Colonic mucosa (tissue), 4 donors: ENCODE data around the gene EYS. TPM values are rescaled to one million over a fixed set of nuclear protein-coding genes. Genes with fewer than 3 reads are reported as not detected.
"Not testable (repeated sequence)": the region's sequence is repeated elsewhere in the genome, so short reads cannot be mapped to it uniquely, and the experiment has no call there.

Experiments used
- DNase-seq: peaks from one replicate; pipeline ENCODE4 v3.0.0-alpha.2; 2020
- H3K27ac ChIP-seq: fragments of 200-600 bp; one replicate; pipeline ENCODE4 v1.8.0; 2021
- H3K27me3 ChIP-seq: fragments of 200-600 bp; one replicate; pipeline ENCODE4 v1.8.0; 2021
- H3K36me3 ChIP-seq: fragments of 200-600 bp; one replicate; pipeline ENCODE4 v1.8.0; 2021
- H3K4me1 ChIP-seq: fragments of 200-600 bp; one replicate; pipeline ENCODE4 v1.8.0; 2021; ENCODE audit warnings: mild to moderate bottlenecking
- H3K4me3 ChIP-seq: fragments of 200-600 bp; one replicate; pipeline ENCODE4 v1.8.0; 2021
- H3K9ac ChIP-seq, 2 donors: one replicate each; pipeline ENCODE4 v1.7.0; 2013; ENCODE audit warnings: control low read depth in 2 of 2, low read depth in 2 of 2, low read length in 2 of 2
- H3K9me3 ChIP-seq: fragments of 200-600 bp; one replicate; pipeline ENCODE4 v1.8.0; 2021
- intact Hi-C: fragments of 100-400 bp; cut with DNase I; formaldehyde crosslinking; loops from one replicate; pipeline ENCODE4 v1.14.1; 2022
- total RNA-seq, 2 donors: library from RNA; stranded (reverse); fragmentation: NEBNext Ultra II Directional in 1 of 2; extraction: Animal tissue kit (Norgen Biotek cat#: 25700) in 1 of 2; gene quantifications; one replicate each; pipeline ENCODE4 v1.2.1, GENCODE V29; 2021
- TF ChIP-seq, protein P1 (sequence below): fragments of 200-600 bp; IDR thresholded peaks from one replicate; pipeline ENCODE4 v1.8.0; 2022; ENCODE audit warnings: antibody characterized with exemption, mild to moderate bottlenecking
- donor health status: healthy.
- donor health status: DM: no; HTN: no; CAD: no.
- donor health status: DM: no; HTN: no; CAD: no.

EYS gene
- total RNA-seq, 2 donors from 2014 or later, result 0.64 to 0.82 TPM

DNA sequence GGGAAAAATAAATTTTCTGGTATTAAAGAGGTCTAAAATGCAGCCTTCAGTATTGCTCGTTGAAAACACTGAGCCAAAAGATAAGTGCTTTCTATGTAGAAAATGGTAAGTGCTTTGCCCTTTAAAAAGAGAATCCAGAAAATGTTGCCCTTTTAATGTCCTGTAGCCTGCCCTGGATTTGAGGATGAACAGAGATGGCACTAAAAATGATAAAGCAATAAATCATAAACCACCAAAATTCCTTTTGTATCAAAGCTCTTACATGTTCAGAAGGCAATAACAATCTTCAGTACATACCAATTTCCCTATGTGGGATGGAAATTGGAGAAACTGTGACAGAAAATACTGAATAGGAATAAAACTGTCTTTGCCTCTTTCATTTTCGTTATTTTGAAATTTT, 1665.7 kb downstream of the EYS start:
- H3K9me3 ChIP-seq, result no peaks in the 10 kb centered on the region
- TF ChIP-seq, protein P1, sequence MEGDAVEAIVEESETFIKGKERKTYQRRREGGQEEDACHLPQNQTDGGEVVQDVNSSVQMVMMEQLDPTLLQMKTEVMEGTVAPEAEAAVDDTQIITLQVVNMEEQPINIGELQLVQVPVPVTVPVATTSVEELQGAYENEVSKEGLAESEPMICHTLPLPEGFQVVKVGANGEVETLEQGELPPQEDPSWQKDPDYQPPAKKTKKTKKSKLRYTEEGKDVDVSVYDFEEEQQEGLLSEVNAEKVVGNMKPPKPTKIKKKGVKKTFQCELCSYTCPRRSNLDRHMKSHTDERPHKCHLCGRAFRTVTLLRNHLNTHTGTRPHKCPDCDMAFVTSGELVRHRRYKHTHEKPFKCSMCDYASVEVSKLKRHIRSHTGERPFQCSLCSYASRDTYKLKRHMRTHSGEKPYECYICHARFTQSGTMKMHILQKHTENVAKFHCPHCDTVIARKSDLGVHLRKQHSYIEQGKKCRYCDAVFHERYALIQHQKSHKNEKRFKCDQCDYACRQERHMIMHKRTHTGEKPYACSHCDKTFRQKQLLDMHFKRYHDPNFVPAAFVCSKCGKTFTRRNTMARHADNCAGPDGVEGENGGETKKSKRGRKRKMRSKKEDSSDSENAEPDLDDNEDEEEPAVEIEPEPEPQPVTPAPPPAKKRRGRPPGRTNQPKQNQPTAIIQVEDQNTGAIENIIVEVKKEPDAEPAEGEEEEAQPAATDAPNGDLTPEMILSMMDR, result no peak
- H3K27me3 ChIP-seq, result no peaks in the 10 kb centered on the region
- no peak overlapping the region for H3K9ac ChIP-seq
- no peak for DNase-seq
- no peak overlapping the region for H3K27ac ChIP-seq
- no peaks in the 10 kb centered on the region for H3K4me1 ChIP-seq
- intact Hi-C loops, result no loop called here
- H3K4me3 ChIP-seq, result no peak overlapping the region
- no peaks in the 10 kb centered on the region for H3K36me3 ChIP-seq

DNA sequence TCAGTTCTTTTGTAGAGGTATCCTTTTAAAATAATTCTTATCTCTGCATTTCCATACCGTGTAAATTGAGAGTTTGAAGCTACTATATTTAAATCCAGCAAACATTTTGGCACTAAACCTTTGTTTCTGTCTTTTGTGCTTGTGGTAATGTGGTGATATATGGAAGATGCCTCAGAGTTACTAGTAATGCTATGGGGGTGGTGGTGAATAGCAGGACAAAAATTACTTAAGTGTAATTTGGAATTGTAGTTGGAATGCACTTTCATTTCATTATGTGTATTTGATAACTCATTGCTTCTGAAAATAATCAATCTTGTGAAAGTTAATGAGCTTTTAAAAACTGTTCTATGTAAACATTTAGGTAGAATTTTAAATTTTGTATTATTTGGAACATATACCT, 1666.9 kb downstream of the EYS start:
- no peak overlapping the region for H3K9ac ChIP-seq
- no peaks in the 10 kb centered on the region for H3K4me1 ChIP-seq
- intact Hi-C loops, result no loop called here
- no peak overlapping the region for H3K4me3 ChIP-seq
- no peaks in the 10 kb centered on the region for H3K27me3 ChIP-seq
- no peak overlapping the region for H3K27ac ChIP-seq
- no peak for DNase-seq
- no peaks in the 10 kb centered on the region for H3K9me3 ChIP-seq
- TF ChIP-seq, protein P1, result no peak
- no peaks in the 10 kb centered on the region for H3K36me3 ChIP-seq

- no peaks in the 10 kb centered on the region for H3K4me1 ChIP-seq
- no peak overlapping the region for H3K27ac ChIP-seq
- TF ChIP-seq, protein P1, result no peak
- H3K9me3 ChIP-seq, result no peaks in the 10 kb centered on the region
- no peak for DNase-seq
- no peaks in the 10 kb centered on the region for H3K27me3 ChIP-seq
- no peak overlapping the region for H3K4me3 ChIP-seq
- no peak overlapping the region for H3K9ac ChIP-seq
- intact Hi-C loops, result no loop called here
- H3K36me3 ChIP-seq, result no peaks in the 10 kb centered on the region
These were observed 1669.6 kb downstream of the EYS start for GRCh38 chr6:64037427-64037826.

DNA sequence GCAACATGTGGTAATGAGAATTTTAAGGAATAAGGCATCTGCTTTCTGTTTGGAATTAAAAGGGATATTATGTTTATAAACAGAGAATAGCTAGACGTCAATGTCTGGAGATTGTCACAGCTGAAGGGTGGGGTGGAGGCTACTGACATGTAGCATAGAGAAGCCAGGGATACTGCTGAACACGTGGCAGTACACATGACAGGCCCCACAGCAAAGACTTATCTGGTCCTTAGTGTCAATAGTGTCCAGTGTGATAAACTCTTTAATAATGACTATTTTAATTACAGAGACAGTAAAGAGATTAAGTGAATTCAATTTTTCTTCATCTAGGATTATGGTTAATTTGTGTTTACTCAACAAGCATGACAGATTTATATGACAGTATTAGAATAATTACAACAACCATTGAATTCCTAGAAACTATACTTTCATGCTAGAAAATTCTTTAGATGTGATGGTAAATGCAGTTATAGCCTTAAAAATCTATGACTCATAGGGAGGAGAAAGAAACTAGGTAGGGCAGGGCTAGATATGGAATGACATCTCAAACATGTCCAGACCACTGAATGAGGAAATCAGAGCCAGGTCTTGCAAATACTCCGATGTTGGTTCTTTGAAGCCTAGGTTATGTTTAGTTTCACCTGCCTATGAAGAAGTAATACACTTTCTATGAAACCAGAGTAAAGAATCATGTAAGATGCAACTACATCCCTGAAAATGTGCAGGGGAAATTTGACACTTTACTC, 1671.9 kb downstream of the EYS start:
- Histone ChIP-seq H3K4me3 (no peak overlapping the region), H3K9me3 (no peaks in the 10 kb centered on the region), H3K4me1 (no peaks in the 10 kb centered on the region), H3K27me3 (no peaks in the 10 kb centered on the region), H3K27ac (no peak overlapping the region), H3K36me3 (no peaks in the 10 kb centered on the region), H3K9ac (no peak overlapping the region)
- TF ChIP-seq, protein P1, result no peak
- DNase-seq, result no peak
- intact Hi-C loops, result no loop called here

DNA sequence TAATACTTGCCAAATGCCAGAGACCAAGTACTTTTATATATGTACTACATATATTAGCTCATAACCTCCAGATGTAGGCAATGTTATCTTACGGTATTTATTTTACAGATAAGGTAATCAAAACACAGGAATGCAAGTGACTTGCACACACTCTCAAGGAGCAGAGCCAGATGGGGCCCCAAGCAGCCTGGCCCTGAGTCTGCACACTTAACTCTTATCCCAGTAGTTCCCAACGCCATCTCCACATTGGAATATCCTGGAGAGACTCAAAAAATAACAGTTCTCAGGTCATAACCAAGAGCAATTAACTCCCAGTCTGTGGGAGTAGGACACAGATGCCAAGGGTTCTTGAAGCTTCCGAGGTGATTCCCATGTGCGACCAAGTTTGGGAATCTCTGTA, 1672.7 kb downstream of the EYS start:
- H3K36me3 ChIP-seq, result no peaks in the 10 kb centered on the region
- H3K27ac ChIP-seq, result no peak overlapping the region
- no peaks in the 10 kb centered on the region for H3K4me1 ChIP-seq
- TF ChIP-seq, protein P1, result no peak
- H3K4me3 ChIP-seq, result no peak overlapping the region
- no peaks in the 10 kb centered on the region for H3K27me3 ChIP-seq
- no peak for DNase-seq
- intact Hi-C loops, result no loop called here
- no peaks in the 10 kb centered on the region for H3K9me3 ChIP-seq
- H3K9ac ChIP-seq, result no peak overlapping the region

DNA sequence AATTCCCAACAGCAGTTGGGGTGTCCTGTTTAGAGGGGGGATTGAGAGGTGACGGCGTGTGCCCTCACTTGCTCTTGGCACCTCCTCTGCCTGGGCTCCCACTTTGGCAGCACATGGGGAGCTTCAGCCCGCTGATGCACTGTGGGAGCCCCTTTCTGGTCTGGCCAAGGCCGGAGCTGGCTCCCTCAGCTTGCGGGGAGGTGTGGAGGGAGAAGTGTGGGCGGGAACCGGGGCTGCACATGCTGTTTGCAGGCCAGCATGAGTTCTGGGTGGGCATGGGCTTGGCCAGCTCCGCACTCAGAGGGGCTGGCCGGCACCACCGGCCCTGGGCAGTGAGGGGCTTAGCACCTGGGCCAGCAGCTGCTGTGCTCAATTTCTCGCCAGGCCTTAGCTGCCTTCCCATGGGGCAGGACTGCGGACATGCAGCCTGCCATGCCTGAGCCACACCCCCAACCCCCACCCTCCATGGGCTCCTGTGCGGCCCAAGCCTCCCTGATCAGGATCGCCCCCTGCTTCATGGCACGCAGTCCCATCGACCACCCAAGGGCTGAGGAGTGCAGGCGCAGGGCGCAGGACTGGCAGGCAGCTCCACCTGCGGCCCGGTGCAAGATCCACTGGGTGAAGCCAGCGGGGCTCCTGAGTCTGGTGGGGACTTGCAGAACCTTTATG, 1675.9 kb downstream of the EYS start:
- H3K9me3 ChIP-seq, intact Hi-C loops, H3K4me3 ChIP-seq, H3K27ac ChIP-seq, H3K36me3 ChIP-seq, H3K9ac ChIP-seq, DNase-seq, H3K4me1 ChIP-seq, H3K27me3 ChIP-seq: not testable (repeated sequence)
